NCI-H1436 (cell line): ENCODE data around the gene SIGLEC1.

Source experiments
- DNase-seq: peaks from one replicate; lab custom pipeline; 2025; lab: John Stamatoyannopoulos, UW

The SIGLEC1 gene

GRCh38 chr20:3712279-3712873 is at the start of gene SIGLEC1:
SIGLEC1 (minus strand) TSS chr20:3712600; CDS start chr20:3707128, 5,472 bp downstream.
- DNase-seq: no peak

- no peak for DNase-seq
These were observed 48.4 kb upstream of the SIGLEC1 start for GRCh38 chr20:3760655-3761348.

GRCh38 chr20:3759884-3760283 is 47.5 kb upstream of the SIGLEC1 start:
- DNase-seq: no peak

GRCh38 chr20:3759316-3759823 is 47.0 kb upstream of the SIGLEC1 start:
- DNase-seq: no peak

GRCh38 chr20:3758566-3758965 is 46.2 kb upstream of the SIGLEC1 start:
- DNase-seq: no peak

GRCh38 chr20:3757268-3757667 is 44.9 kb upstream of the SIGLEC1 start:
- DNase-seq: no peak

GRCh38 chr20:3755814-3756480 is 43.5 kb upstream of the SIGLEC1 start:
- no peak for DNase-seq

GRCh38 chr20:3755269-3755668 is 42.9 kb upstream of the SIGLEC1 start:
- no peak for DNase-seq

GRCh38 chr20:3754276-3754630 is 41.9 kb upstream of the SIGLEC1 start:
- no peak for DNase-seq

GRCh38 chr20:3753501-3754275 is 41.3 kb upstream of the SIGLEC1 start:
- DNase-seq: no peak

GRCh38 chr20:3753098-3753497 is 40.7 kb upstream of the SIGLEC1 start:
- DNase-seq: peak; percentile 60

GRCh38 chr20:3752386-3752759 is 40.0 kb upstream of the SIGLEC1 start:
- DNase-seq: no peak

GRCh38 chr20:3751675-3752385 is 39.4 kb upstream of the SIGLEC1 start:
- DNase-seq: peak; percentile 85

- no peak for DNase-seq
These were observed 38.9 kb upstream of the SIGLEC1 start for GRCh38 chr20:3751305-3751674.

- DNase-seq: peak; percentile 47
These were observed 37.5 kb upstream of the SIGLEC1 start for GRCh38 chr20:3749689-3750531.

GRCh38 chr20:3749087-3749688 is 36.8 kb upstream of the SIGLEC1 start:
- no peak for DNase-seq

GRCh38 chr20:3748073-3748472 is 35.7 kb upstream of the SIGLEC1 start:
- DNase-seq: no peak

GRCh38 chr20:3747471-3747870 is 35.1 kb upstream of the SIGLEC1 start:
- DNase-seq: no peak

- DNase-seq: no peak
These were observed 33.3 kb upstream of the SIGLEC1 start for GRCh38 chr20:3745686-3746173.
